Cardiac muscle cell (in vitro differentiated cells and primary cell): Measurements from ENCODE around the gene TMCO2. TPM values are rescaled to one million over a fixed set of nuclear protein-coding genes. Genes with fewer than 3 reads are reported as not detected.

Experiments used
- DNase-seq, 2 donors: peaks; one replicate each; pipeline versions ENCODE4 v3.0.0 to v3.0.0-alpha.2; 2010 to 2017; ENCODE audit warnings: low read depth in 1 of 2, low spot score in 1 of 2
- H3K27ac ChIP-seq: fragments of 200-600 bp; sonication (generic); 2 replicates; pipeline ENCODE4 v1.5.1; 2016
- H3K27me3 ChIP-seq: fragments of 200-600 bp; sonication (generic); 2 replicates; pipeline ENCODE4 v1.6.0; 2016; ENCODE audit warnings: control low read depth
- H3K36me3 ChIP-seq: fragments of 200-600 bp; sonication (generic); 2 replicates; pipeline ENCODE4 v1.5.1; 2016; ENCODE audit warnings: control low read depth
- H3K4me1 ChIP-seq: fragments of 200-600 bp; sonication (generic); 2 replicates; pipeline ENCODE4 v1.8.1; 2017; ENCODE audit warnings: low read depth, mild to moderate bottlenecking, mixed run types
- H3K4me3 ChIP-seq: fragments of 200-600 bp; sonication (generic); 2 replicates; pipeline ENCODE4 v1.5.1; 2016; ENCODE audit warnings: mild to moderate bottlenecking
- H3K9me3 ChIP-seq: fragments of 200-600 bp; sonication (generic); 2 replicates; pipeline ENCODE4 v1.5.1; 2017; ENCODE audit warnings: low read depth, mild to moderate bottlenecking, control low read depth
- polyA plus RNA-seq: library from polyadenylated mRNA; unstranded; fragments of >200 nt; fragmentation: Nextera tagmentation; extraction: Ambion mirVana; gene quantifications from 2 replicates; pipeline ENCODE4 v1.2.1, GENCODE V29; 2016
- total RNA-seq: library from RNA; depleted of rRNA; stranded (reverse); fragments of >200 nt; gene quantifications from 2 replicates; pipeline ENCODE4 v1.2.3, GENCODE V29; 2016
- TF ChIP-seq, protein P1 (sequence below): IDR thresholded peaks from 2 replicates; pipeline ENCODE4 v1.5.1; 2012; ENCODE audit warnings: low read depth, mild to moderate bottlenecking, low read length

The TMCO2 gene
- total and polyA plus RNA-seq, 2 experiments from 2014 or later = not detected

- Histone ChIP-seq H3K36me3 (peaks cover 64% of the 10 kb centered on the region), H3K27me3 (no peaks in the 10 kb centered on the region), H3K4me1 (no peaks in the 10 kb centered on the region), H3K27ac (no peak overlapping the region), H3K4me3 (no peak overlapping the region), H3K9me3 (no peaks in the 10 kb centered on the region)
- no peak for DNase-seq
- TF ChIP-seq, protein P1, sequence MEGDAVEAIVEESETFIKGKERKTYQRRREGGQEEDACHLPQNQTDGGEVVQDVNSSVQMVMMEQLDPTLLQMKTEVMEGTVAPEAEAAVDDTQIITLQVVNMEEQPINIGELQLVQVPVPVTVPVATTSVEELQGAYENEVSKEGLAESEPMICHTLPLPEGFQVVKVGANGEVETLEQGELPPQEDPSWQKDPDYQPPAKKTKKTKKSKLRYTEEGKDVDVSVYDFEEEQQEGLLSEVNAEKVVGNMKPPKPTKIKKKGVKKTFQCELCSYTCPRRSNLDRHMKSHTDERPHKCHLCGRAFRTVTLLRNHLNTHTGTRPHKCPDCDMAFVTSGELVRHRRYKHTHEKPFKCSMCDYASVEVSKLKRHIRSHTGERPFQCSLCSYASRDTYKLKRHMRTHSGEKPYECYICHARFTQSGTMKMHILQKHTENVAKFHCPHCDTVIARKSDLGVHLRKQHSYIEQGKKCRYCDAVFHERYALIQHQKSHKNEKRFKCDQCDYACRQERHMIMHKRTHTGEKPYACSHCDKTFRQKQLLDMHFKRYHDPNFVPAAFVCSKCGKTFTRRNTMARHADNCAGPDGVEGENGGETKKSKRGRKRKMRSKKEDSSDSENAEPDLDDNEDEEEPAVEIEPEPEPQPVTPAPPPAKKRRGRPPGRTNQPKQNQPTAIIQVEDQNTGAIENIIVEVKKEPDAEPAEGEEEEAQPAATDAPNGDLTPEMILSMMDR = no peak
Measured at GRCh38 chr1:40265919-40266318, 18.2 kb downstream of the TMCO2 start.

DNA sequence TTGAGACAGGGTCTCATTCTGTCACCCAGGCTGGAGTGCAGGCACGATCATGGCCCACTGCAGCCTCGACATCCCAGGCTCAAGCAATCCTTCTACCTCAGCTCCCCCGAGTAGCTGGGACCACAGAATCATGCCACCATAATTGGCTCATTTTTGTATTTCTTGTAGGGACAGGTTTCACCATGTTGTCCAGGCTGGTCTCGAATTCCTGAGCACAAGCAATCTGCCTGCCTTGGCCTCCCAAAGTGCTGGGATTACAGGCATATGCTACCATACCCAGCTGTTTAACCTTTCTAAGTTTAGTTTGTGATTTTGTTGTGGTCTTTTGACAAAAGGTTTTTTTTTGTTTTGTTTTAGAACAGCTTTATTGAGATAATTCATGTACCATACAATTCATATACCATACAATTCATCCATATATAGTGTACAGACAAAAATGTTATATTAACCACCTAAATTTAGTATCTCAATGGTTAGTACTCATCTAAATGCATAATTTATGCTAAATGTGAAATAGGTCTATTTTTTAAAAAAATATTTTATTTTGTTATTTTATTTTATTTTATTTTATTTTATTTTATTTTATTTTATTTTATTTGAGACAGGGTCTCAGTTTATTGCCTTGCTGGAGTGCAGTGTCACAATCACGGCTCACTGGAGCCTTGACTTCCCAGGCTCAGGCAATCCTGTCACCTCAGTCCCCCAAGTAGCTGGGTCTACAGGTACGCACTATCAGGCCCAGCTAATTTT is 19.2 kb downstream of the TMCO2 start:
- DNase-seq = no peak
- H3K9me3 ChIP-seq = no peaks in the 10 kb centered on the region
- H3K27ac ChIP-seq = no peak overlapping the region
- H3K4me1 ChIP-seq = no peaks in the 10 kb centered on the region
- no peaks in the 10 kb centered on the region for H3K27me3 ChIP-seq
- TF ChIP-seq, protein P1 = no peak
- peaks cover 61% of the 10 kb centered on the region for H3K36me3 ChIP-seq
- H3K4me3 ChIP-seq = no peak overlapping the region

DNA sequence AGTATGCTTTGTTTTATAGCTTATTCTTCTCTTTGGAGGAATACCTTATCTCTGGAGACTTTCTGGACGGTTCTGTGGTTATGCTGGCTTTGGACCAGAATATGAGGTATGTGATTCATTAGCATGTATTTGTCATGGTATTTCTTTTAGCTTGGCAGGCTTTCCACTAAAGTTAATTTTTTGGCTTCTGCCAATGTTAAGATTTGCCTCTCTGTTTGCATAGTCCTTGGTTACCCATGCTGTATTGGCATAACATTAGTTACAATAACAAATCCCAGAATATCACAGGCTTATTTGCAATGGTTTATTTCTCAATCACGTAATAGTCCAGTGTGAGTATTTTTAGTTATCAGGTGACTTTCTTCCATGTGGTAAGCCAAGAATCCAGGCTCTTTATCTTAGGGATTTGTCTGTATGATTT is 20.0 kb downstream of the TMCO2 start:
- Histone ChIP-seq H3K27ac (no peak overlapping the region), H3K27me3 (no peaks in the 10 kb centered on the region), H3K4me1 (no peaks in the 10 kb centered on the region), H3K36me3 (peaks cover 61% of the 10 kb centered on the region), H3K9me3 (no peaks in the 10 kb centered on the region), H3K4me3 (no peak overlapping the region)
- peak in 1 of 2 donors; percentile 98 for DNase-seq
- TF ChIP-seq, protein P1 = no peak

DNA sequence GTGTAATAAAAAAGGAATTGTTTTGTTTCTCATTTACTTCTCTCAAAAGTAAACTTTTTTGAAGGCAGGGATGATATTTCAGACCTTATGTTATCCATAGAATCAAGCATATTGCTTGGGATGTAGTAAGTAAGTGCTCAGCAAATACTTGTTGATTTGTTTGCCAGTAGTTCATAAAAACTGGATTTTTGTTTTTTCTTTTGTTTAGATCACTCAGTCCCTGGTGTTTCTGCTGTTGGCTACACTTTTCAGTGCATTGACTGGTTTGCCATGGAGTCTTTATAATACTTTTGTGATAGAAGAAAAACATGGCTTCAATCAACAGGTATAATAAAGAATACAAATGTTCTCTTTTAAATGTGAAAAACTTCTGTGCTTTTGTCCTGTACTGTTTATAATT is 20.5 kb downstream of the TMCO2 start:
- no peak overlapping the region for H3K4me3 ChIP-seq
- no peaks in the 10 kb centered on the region for H3K27me3 ChIP-seq
- H3K27ac ChIP-seq = no peak overlapping the region
- TF ChIP-seq, protein P1 = no peak
- H3K4me1 ChIP-seq = no peaks in the 10 kb centered on the region
- DNase-seq = no peak
- H3K9me3 ChIP-seq = no peaks in the 10 kb centered on the region
- peaks cover 60% of the 10 kb centered on the region for H3K36me3 ChIP-seq

DNA sequence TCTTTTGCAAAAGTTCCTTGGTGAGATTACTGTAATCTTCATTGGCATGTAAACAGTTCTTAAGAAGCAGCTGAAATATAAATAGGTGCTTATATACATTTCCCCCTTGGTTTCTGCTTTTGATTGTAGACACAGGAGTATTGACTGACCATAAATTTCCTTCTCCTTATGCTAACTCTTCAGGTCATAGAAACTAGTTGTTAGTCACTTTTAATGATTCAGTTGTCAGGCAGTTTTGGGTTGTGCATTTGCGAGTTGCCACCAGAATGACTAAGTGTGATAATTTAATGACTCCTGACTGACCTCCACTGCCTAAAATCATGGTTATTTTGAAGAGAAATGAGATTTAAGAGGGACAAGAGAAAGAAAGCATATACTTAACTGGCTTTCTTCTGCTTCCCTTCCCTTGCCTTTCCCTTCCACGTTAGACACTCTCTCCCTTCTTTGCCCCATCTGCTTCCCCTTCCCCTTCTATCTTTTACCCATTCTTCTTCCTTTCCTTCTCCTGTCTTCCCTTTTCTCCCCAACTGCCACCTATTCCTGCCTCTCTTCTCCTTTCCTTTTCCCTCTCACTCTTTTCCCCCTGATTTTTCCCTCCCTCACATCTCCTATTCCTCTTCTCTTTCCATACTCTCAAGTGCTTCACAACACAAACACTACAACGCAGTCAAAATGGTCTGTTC is 22.6 kb downstream of the TMCO2 start:
- H3K36me3 ChIP-seq = peaks cover 48% of the 10 kb centered on the region
- H3K27ac ChIP-seq = no peak overlapping the region
- H3K4me3 ChIP-seq = no peak overlapping the region
- H3K9me3 ChIP-seq = no peaks in the 10 kb centered on the region
- DNase-seq = peak in 1 of 2 donors; percentile 14
- H3K4me1 ChIP-seq = no peaks in the 10 kb centered on the region
- TF ChIP-seq, protein P1 = no peak
- no peaks in the 10 kb centered on the region for H3K27me3 ChIP-seq
